NCI-H2107 (cell line): Measurements from ENCODE around the gene SLF1.

ENCODE experiments used
- DNase-seq: peaks from one replicate; lab custom pipeline; 2025; lab: John Stamatoyannopoulos, UW

The SLF1 gene

GRCh38 chr5:94661086-94661485 lies 42.6 kb downstream of the SLF1 start:
- DNase-seq = no peak

- DNase-seq = no peak
Measured at GRCh38 chr5:94667937-94668336, 49.5 kb downstream of the SLF1 start.

- DNase-seq = no peak
Measured at GRCh38 chr5:94670726-94671125, 52.3 kb downstream of the SLF1 start.

- DNase-seq = no peak
Measured at GRCh38 chr5:94672746-94673145, 54.3 kb downstream of the SLF1 start.

GRCh38 chr5:94674490-94675382 lies 56.3 kb downstream of the SLF1 start:
- DNase-seq = no peak

GRCh38 chr5:94675965-94676618 lies 57.6 kb downstream of the SLF1 start:
- DNase-seq = no peak

- no peak for DNase-seq
Measured at GRCh38 chr5:94682814-94683520, 64.5 kb downstream of the SLF1 start.

- DNase-seq = no peak
Measured at GRCh38 chr5:94689908-94690307, 71.4 kb downstream of the SLF1 start.

- DNase-seq = no peak
Measured at GRCh38 chr5:94690778-94691177, 72.3 kb downstream of the SLF1 start.

- no peak for DNase-seq
Measured at GRCh38 chr5:94691291-94691690, 72.8 kb downstream of the SLF1 start.

- no peak for DNase-seq
Measured at GRCh38 chr5:94691949-94692348, 73.5 kb downstream of the SLF1 start.

- no peak for DNase-seq
Measured at GRCh38 chr5:94692581-94692980, 74.1 kb downstream of the SLF1 start.

- DNase-seq = no peak
Measured at GRCh38 chr5:94693043-94693822, 74.8 kb downstream of the SLF1 start.

- no peak for DNase-seq
Measured at GRCh38 chr5:94693845-94694370, 75.4 kb downstream of the SLF1 start.

- DNase-seq = no peak
Measured at GRCh38 chr5:94694671-94695070, 76.2 kb downstream of the SLF1 start.

- no peak for DNase-seq
Measured at GRCh38 chr5:94698197-94698596, 79.7 kb downstream of the SLF1 start.

- no peak for DNase-seq
Measured at GRCh38 chr5:94699562-94699961, 81.1 kb downstream of the SLF1 start.

- DNase-seq = no peak
Measured at GRCh38 chr5:94700592-94700991, 82.1 kb downstream of the SLF1 start.

GRCh38 chr5:94702729-94703128 lies 84.3 kb downstream of the SLF1 start:
- DNase-seq = no peak

GRCh38 chr5:94705427-94705826 lies 87.0 kb downstream of the SLF1 start:
- no peak for DNase-seq

- no peak for DNase-seq
Measured at GRCh38 chr5:94707359-94707758, 88.9 kb downstream of the SLF1 start.

GRCh38 chr5:94709277-94709676 lies 90.8 kb downstream of the SLF1 start:
- no peak for DNase-seq
